Endothelial cell of umbilical vein (primary cell): ENCODE results near the gene CCDC187.
"Not testable (repeated sequence)": the region's sequence is repeated elsewhere in the genome, so short reads cannot be mapped to it uniquely, and the experiment has no call there.

Experiments
- EZH2 ChIP-seq: IDR thresholded peaks from 2 replicates; pipeline ENCODE4 v1.6.1; 2012; ENCODE audit warnings: borderline replicate concordance, low read depth, mild to moderate bottlenecking, moderate library complexity, low read length, inconsistent platforms; ENCODE audit not compliant: severe bottlenecking
- TF ChIP-seq, protein P1 (sequence below): IDR thresholded peaks from 2 replicates; pipeline ENCODE4 v1.6.1; 2011; ENCODE audit not compliant: insufficient read depth, insufficient read length

DNA sequence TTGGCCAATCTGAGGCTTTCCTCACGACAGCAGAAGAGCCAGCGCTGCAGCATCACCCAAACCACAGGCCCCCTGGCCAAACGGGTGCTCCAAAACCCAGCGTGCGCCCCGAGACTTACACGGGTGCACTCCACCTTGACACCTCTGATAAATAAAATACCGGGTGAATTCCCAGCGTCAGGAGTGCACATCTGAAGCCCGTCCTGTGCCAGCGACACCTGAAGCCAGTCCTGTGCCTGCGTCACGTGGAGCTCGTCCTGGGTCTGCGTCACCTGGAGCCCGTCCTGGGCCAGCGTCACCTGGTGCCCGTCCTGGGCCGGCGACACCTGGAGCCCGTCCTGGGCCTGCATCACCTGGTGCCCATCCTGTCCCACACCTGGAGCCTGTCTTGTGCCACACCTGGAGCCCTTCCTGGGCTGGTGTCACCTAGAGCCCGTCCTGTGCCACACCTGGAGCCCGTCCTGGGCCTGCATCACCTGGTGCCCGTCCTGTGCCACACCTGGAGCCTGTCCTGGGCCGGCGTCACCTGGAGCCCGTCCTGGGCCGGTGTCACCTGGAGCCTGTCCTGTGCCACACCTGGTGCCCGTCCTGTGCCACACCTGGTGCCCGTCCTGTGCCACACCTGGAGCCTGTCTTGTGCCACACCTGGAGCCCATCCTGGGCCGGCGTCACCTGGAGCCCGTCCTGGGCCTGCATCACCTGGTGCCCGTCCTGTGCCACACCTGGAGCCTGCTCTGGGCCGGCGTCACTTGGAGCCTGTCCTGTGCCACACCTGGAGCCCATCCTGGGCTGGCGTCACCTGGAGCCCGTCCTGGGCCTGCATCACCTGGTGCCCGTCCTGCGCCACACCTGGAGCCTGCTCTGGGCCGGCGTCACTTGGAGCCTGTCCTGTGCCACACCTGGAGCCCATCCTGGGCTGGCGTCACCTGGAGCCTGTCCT, 67.2 kb downstream of the CCDC187 start:
- TF ChIP-seq, protein P1, sequence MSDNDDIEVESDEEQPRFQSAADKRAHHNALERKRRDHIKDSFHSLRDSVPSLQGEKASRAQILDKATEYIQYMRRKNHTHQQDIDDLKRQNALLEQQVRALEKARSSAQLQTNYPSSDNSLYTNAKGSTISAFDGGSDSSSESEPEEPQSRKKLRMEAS = not testable (repeated sequence)
- TF ChIP-seq EZH2 = not testable (repeated sequence)
